GM12891 (cell line): ENCODE data around the gene SMAD3.

ENCODE experiments used
- PAX5 ChIP-seq: IDR thresholded peaks from 2 replicates; pipeline ENCODE4 v1.6.1; 2011; ENCODE audit warnings: low read length, moderate library complexity, mild to moderate bottlenecking; ENCODE audit not compliant: insufficient read depth, severe bottlenecking
- POLR2A ChIP-seq: IDR thresholded peaks from 2 replicates; pipeline ENCODE4 v1.6.1; 2011; ENCODE audit warnings: low read depth, low read length, control low read depth
- POLR2AphosphoS5 ChIP-seq: IDR thresholded peaks from 2 replicates; pipeline ENCODE4 v1.6.1; 2011; ENCODE audit warnings: low read depth, low read length, control low read depth
- POU2F2 ChIP-seq: IDR thresholded peaks from 2 replicates; pipeline ENCODE4 v1.6.1; 2011; ENCODE audit warnings: low read depth, mild to moderate bottlenecking, control low read depth, low read length, moderate library complexity
- SPI1 ChIP-seq: IDR thresholded peaks from 2 replicates; pipeline ENCODE4 v1.6.1; 2011; ENCODE audit warnings: low read depth, low read length, control low read depth
- TAF1 ChIP-seq: IDR thresholded peaks from 2 replicates; pipeline ENCODE4 v1.6.1; 2011; ENCODE audit warnings: low read depth, low read length, control low read depth

GRCh38 chr15:67024314-67024997, 40.9 kb upstream of the SMAD3 start:
- TF ChIP-seq POLR2A (no peak), POLR2AphosphoS5 (no peak), SPI1 (no peak), POU2F2 (peak; percentile 63; the same call in 1 of the 2 replicates), TAF1 (no peak), PAX5 (no peak)
